ENCODE results near the gene NPM1.

DNA sequence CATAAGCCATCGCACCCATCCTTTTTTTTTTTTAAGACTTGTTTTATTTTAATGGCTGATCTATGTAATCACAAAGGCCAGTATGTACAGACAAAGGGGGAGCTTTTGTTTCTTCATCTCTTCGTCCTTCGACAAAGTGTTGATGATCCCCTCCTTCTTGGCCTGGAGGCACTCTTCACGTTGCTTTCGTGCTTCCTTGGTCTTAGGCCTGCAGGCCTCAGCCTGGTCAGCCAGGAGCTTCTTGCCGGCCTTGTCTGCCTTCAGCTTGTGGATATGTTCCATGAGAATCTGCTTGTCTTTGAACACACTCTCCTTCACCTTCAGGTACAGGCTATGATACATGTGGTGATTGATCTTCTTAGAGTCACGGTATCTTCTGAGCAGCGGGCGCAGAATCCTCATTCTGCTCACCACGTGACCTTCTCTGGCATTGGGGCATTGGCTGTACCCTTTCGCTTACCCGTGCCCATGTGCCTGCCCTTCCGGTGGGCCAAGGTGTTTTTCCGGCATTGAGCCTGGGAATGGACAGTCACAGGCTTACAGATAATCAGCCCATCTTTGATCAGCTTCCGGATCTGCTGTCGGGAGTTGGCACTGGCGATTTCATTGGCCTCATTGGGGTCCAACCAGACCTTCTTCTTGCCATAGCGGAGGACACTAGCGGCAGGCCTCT is 42.6 kb upstream of the NPM1 start:
- TF ChIP-seq KLF9 (tag by site-specific recombination; IDR thresholded peaks at IDR 0.05; ENCODE audit: low read depth) (no peak), ZFP69B (tag by site-specific recombination; IDR thresholded peaks at IDR 0.05) (no peak), ZNF707 (tag by site-specific recombination; IDR thresholded peaks at IDR 0.05) (no peak), ZNF324 (tag by site-specific recombination; IDR thresholded peaks at IDR 0.05) (no peak), ZNF140 (tag by site-specific recombination; IDR thresholded peaks at IDR 0.05) (no peak), ZBTB20 (tag by site-specific recombination; IDR thresholded peaks at IDR 0.05) (no peak), ZNF529 (tag by site-specific recombination; IDR thresholded peaks at IDR 0.05; ENCODE audit: insufficient replicate concordance) (no peak)
- TF ChIP-seq, protein P1, sequence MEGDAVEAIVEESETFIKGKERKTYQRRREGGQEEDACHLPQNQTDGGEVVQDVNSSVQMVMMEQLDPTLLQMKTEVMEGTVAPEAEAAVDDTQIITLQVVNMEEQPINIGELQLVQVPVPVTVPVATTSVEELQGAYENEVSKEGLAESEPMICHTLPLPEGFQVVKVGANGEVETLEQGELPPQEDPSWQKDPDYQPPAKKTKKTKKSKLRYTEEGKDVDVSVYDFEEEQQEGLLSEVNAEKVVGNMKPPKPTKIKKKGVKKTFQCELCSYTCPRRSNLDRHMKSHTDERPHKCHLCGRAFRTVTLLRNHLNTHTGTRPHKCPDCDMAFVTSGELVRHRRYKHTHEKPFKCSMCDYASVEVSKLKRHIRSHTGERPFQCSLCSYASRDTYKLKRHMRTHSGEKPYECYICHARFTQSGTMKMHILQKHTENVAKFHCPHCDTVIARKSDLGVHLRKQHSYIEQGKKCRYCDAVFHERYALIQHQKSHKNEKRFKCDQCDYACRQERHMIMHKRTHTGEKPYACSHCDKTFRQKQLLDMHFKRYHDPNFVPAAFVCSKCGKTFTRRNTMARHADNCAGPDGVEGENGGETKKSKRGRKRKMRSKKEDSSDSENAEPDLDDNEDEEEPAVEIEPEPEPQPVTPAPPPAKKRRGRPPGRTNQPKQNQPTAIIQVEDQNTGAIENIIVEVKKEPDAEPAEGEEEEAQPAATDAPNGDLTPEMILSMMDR (tag by site-specific recombination; IDR thresholded peaks at IDR 0.05), result no peak
- TF ChIP-seq, protein P2, sequence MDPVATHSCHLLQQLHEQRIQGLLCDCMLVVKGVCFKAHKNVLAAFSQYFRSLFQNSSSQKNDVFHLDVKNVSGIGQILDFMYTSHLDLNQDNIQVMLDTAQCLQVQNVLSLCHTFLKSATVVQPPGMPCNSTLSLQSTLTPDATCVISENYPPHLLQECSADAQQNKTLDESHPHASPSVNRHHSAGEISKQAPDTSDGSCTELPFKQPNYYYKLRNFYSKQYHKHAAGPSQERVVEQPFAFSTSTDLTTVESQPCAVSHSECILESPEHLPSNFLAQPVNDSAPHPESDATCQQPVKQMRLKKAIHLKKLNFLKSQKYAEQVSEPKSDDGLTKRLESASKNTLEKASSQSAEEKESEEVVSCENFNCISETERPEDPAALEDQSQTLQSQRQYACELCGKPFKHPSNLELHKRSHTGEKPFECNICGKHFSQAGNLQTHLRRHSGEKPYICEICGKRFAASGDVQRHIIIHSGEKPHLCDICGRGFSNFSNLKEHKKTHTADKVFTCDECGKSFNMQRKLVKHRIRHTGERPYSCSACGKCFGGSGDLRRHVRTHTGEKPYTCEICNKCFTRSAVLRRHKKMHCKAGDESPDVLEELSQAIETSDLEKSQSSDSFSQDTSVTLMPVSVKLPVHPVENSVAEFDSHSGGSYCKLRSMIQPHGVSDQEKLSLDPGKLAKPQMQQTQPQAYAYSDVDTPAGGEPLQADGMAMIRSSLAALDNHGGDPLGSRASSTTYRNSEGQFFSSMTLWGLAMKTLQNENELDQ (tag by site-specific recombination; IDR thresholded peaks at IDR 0.05; ENCODE audit: low read depth), result no peak
- TF ChIP-seq, protein P3, sequence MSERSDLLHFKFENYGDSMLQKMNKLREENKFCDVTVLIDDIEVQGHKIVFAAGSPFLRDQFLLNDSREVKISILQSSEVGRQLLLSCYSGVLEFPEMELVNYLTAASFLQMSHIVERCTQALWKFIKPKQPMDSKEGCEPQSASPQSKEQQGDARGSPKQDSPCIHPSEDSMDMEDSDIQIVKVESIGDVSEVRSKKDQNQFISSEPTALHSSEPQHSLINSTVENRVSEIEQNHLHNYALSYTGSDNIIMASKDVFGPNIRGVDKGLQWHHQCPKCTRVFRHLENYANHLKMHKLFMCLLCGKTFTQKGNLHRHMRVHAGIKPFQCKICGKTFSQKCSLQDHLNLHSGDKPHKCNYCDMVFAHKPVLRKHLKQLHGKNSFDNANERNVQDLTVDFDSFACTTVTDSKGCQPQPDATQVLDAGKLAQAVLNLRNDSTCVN (tag by site-specific recombination; optimal IDR thresholded peaks at IDR 0.05), result no peak
